Activated CD4-positive, alpha-beta T cell treated with anti-CD3 and anti-CD28 coated beads, Interleukin-2, amount 50 U/mL, for 16 hours (primary cell): ENCODE data around the gene VSIG4.
A peak's percentile ranks its signal among the peaks of the same experiment; 100 is the strongest.
"Not testable (repeated sequence)": the region's sequence is repeated elsewhere in the genome, so short reads cannot be mapped to it uniquely, and the experiment has no call there.

Experiments used
- DNase-seq: peaks from one replicate; pipeline ENCODE4 v3.0.0-alpha.2; 2020

VSIG4 gene

GRCh38 chrX:66039944-66040343 is at the start of gene VSIG4:
VSIG4 (minus strand) TSS chrX:66040080; CDS start chrX:66039998, 82 bp downstream.
- DNase-seq: no peak

GRCh38 chrX:66076801-66077200 is 36.9 kb upstream of the VSIG4 start:
- DNase-seq: no peak

GRCh38 chrX:66074920-66075879 is 35.3 kb upstream of the VSIG4 start:
- DNase-seq: peak; percentile 74

GRCh38 chrX:66071126-66071525 is 31.2 kb upstream of the VSIG4 start:
- no peak for DNase-seq

- no peak for DNase-seq
Measured at GRCh38 chrX:66064261-66064660, 24.4 kb upstream of the VSIG4 start.

- DNase-seq: not testable (repeated sequence)
Measured at GRCh38 chrX:66057019-66057418, 17.1 kb upstream of the VSIG4 start.

- DNase-seq: no peak
Measured at GRCh38 chrX:66054978-66055377, 15.1 kb upstream of the VSIG4 start.

GRCh38 chrX:66053414-66053813 is 13.5 kb upstream of the VSIG4 start:
- no peak for DNase-seq

GRCh38 chrX:66051980-66052379 is 12.1 kb upstream of the VSIG4 start:
- DNase-seq: no peak

GRCh38 chrX:66050140-66050569 is 10.3 kb upstream of the VSIG4 start:
- DNase-seq: no peak

GRCh38 chrX:66049056-66049455 is 9.2 kb upstream of the VSIG4 start:
- DNase-seq: no peak

GRCh38 chrX:66046612-66047235 is 6.8 kb upstream of the VSIG4 start:
- DNase-seq: peak; percentile 75

- DNase-seq: peak; percentile 63
Measured at GRCh38 chrX:66045894-66046293, 6.0 kb upstream of the VSIG4 start.

GRCh38 chrX:66043584-66043983 is 3.7 kb upstream of the VSIG4 start:
- no peak for DNase-seq

- DNase-seq: no peak
Measured at GRCh38 chrX:66042307-66043077, 2.6 kb upstream of the VSIG4 start.

- DNase-seq: no peak
Measured at GRCh38 chrX:66038115-66038514, 1.8 kb downstream of the VSIG4 start.

- no peak for DNase-seq
Measured at GRCh38 chrX:66036231-66036630, 3.6 kb downstream of the VSIG4 start.

GRCh38 chrX:66035667-66036066 is 4.2 kb downstream of the VSIG4 start:
- no peak for DNase-seq

GRCh38 chrX:66030505-66031317 is 9.2 kb downstream of the VSIG4 start:
- DNase-seq: peak; percentile 44

GRCh38 chrX:66028936-66029335 is 10.9 kb downstream of the VSIG4 start:
- no peak for DNase-seq

GRCh38 chrX:66024570-66024969 is 15.3 kb downstream of the VSIG4 start:
- no peak for DNase-seq

- no peak for DNase-seq
Measured at GRCh38 chrX:66024092-66024467, 15.8 kb downstream of the VSIG4 start.
